ENCODE measurements around the gene EDN2.

EDN2 gene

DNA sequence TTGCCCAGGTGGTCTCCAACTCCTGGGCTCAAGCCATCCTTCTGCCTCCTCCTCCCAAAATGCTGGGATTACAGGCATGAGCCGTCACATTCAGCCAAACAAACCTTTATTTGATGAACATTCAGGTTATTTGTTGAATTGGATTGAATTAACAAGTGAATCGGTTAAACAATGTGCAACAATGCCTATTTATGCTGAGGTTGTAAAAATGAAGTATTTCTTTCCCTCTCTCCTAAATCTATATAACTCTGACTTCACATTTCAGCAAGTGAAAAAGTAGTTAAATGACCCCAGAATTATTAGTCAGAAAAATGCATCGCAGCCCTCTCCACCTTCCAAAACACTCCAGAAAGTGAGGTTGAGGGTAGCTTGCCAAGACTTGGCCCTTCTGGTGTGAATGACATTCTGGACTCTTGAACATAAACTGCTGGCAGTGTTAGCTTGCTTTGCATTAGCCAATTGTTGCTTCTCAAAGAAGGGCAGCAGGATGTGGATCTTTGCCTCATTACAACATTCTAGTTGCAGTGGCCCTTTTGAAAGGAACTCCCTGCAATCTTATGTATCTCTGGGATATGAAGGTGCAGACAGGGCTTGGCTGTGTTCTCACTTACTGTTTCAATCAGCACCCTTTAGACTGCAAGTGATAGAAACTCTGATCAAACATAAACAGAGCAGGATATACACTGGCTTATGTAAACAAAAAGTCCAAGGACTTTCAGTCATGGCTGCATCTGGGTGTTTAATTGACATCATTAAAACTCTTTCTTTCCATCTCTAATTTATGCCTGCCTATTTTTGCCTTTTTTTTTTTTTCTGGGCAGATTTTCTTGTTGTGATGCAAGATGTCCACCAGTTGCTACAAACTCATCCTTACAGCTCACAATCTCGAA is 22.4 kb downstream of the EDN2 start:
- DNase-seq: no peak

DNA sequence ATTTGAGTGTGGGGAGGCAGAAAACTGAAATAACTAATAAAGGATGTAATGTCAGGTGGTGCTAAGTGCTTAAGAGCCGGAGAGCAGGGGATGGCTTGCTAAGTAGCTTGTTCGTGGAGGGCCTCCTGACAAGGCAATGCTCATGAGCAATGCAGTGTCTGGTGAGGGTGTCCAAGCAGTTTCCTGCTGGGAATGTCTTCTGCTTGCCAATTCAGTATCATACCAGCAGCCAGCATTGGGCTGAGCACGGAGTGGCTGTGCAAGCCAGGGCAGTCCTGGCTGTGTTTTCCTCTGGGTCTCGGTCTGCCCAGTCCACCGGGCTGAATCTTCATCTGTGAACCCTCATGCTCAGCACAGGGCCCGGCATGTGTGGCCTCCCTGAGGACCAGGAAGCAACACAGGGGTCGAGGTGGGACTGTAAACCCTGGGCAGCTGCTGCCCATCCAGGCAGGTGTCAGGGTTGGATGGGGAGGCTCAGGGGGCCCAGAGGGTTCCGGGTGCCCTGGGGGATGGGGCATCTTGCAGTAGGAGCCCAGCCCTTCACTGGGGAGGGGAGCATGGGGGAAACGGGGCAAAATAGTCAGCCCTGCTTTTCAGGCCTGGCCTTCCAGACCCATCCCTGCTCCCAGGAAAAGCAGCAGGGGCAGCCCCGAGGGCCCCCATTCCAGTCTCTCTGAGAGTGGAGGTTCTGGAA is 27.5 kb downstream of the EDN2 start:
- no peak for DNase-seq

DNA sequence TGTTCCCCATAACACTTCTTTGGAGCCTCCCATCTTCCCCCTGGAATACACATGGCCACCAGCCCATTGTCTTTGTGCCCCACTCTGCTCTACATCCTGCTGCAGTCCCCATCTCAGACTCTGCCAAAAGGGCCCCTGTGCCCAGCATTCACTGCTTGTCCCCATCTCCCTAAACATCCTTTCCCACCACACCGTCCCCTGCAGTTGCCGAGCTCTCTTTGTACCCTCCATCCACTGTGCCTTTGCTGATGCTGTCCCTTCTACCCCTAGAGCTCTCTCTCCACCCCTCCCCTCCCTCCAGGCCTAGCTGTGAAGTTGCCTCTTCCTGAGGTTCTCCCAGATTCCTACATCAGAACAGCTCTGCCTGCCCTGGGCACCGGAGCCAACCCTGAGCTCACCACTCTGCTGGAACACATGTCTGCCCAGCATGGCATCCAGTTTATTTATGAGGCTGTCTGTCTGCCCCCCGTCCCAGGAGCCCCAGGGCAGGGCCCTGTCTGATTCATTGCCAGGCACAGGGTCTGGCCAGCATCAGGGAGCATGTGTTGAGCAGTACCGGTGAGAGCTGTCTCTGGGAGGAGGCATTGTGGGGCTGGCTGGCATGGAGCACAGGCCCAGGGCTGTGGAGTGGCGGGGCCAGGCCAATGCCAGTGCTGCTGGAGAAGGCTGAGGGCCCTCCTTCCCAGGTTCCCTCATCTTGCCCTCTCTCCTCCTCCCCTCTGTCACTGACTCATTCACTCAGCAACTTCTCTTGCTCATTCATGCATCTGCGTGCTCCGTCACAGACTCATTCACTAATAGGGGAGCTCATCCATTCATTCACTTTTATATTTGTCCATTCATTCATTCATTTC is 28.8 kb downstream of the EDN2 start:
- DNase-seq: no peak

DNA sequence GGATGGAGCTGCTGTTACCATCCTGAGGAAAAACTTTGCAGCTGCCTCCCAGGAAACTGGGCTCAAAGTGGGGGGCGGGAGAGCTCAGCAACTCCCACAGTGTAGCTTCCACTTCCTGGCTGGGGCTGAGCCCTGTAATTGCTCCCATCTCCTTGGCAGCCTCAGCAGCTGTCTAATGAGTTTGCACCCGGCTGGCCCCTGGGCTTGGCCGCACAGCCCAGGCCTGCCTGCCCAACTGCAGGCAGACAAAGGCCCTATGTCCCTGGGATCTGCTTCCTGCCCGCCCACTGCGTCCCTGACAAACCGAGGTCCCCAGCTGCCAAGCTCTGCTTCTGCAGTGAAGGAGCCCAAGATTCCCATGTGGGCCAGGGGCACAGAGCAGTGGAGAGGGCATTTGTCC is 30.1 kb downstream of the EDN2 start:
- DNase-seq: no peak

DNA sequence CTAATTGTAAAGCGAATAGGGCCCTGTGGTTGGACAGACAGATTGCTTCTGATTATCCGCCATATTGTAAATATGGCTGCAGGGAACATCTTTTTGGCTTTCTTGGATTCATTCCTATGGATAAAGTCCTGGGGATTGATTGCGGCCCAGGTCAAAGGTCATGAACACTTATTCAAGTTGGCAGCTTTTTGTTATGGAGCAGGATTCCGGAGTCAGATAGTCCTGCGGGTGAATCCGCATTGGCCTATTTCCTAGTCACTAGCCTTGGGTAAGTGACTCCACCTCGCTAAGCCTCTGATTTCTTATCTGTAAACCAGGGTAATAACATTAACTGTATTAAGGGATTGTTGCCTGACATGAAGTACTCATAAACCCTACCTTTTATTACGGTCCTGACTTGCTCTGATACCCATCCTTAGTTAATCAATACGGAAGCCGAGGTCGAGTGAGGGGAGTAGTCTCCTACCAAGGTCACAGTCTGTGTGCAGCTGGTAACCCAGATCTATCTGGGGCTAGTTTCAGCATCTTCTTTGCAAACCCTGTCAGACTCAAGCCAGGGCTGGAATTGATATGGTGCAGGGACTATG is 31.7 kb downstream of the EDN2 start:
- no peak for DNase-seq

DNA sequence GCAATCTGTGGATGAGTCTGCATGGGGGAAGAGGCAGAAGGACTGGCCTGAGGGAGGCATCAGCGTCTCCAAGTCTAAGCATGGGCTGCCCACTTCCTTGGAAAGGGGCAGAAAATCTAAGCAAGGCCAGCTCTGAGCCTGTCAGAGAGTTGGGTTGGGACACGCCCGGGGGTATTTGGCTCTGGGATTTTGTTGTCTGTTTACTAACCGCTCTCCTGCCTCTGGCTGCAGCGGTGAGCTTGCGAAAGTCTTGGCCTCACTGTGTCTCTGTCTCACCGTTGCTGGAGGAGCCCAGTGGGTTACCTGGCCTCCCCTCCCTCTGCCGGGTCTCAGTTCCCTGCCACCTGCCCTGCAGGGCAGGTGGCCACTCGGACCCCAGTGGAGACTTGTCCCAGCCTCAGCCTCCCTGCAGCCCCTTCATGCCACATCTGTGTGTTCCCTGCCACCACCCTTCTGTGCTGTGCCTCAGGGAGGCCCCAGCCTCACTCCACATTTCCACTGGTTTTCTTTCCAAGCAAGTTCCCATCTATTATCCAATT is 33.7 kb downstream of the EDN2 start:
- DNase-seq: no peak

DNA sequence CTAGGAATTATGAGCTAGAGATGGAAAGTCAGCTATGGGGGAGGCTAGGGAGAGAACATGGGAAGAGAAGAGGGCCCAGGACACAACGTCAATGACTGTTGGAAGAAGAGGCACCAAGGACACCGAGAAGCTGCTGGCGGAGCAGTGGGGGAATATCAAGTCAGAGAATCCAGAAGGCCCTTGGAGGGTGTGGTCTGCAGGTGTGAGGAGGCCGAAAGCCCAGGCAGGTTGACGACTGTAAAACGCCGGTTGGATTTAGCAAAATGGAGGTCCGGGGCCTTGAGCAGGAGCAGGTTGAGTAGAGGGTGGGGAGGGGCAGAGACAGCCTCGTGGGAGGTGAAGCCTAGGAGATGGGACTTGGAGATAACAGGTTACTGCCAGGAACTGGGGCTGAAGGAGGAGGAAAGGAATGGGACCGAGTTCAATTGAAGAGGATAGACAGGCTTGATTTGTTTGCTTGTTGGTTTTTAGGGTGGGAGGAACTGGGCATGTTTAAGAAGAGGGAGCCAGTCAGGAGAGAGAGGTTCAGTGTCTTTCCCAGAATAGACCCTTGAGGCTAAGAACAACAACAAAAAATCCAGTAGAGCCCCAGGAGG is 35.1 kb downstream of the EDN2 start:
- no peak for DNase-seq

DNA sequence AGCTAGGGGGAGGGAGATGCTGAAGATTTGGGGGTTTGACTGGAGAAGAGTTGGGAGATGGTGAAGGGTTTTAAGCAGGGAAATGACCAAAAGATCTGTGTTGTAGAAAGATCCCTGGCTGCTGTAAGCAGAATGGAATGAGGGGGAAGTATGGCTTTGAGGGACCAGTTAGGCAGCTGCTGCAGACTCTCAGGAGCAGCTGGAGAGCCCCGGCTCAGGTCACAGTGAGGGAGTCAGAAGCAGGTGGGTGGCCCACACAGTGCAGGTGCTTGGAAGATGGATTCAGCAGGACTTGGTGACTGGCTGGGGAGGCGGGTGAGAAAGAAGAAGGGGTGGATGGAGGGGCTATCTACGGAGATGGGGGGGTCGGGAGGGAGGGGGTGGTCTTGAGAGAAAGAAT is 35.7 kb downstream of the EDN2 start:
- DNase-seq: no peak

DNA sequence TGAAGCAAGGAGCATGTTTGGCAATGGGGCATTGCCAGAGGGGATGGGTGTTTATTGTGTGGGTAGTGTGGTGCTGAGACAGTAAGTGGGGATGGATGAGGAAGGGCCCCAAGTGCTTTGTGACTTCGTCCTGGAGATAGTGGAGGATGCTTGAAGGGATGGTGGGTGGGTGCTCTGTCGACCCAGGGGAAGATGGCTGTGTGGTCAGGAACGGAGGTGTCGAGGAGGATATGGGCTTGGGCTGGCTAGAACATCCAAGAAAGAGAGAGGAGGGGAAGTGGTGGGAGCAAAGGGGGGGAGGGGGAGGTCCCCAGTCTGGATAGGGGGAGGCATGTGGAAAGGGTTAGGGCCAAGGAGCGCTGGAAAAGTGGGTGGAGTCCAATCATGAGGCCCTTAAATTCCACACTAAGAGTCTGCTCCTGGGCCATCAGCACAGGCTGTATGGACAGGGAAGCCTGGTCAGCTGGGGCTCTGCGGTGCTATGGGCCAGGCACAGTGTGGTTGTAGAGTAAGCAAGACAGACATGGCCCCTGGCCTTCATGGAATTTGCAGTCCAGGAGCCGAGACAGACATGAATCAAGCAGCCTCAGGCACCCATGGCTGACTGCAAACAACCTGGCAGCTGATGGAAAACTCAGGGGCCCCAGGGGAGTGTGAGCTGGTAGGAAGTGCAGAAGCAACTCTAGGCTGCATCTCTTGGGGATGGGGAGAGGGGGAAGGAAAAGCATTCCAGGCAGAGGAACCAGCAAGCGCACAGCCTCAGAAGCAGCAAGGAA is 36.3 kb downstream of the EDN2 start:
- no peak for DNase-seq

DNA sequence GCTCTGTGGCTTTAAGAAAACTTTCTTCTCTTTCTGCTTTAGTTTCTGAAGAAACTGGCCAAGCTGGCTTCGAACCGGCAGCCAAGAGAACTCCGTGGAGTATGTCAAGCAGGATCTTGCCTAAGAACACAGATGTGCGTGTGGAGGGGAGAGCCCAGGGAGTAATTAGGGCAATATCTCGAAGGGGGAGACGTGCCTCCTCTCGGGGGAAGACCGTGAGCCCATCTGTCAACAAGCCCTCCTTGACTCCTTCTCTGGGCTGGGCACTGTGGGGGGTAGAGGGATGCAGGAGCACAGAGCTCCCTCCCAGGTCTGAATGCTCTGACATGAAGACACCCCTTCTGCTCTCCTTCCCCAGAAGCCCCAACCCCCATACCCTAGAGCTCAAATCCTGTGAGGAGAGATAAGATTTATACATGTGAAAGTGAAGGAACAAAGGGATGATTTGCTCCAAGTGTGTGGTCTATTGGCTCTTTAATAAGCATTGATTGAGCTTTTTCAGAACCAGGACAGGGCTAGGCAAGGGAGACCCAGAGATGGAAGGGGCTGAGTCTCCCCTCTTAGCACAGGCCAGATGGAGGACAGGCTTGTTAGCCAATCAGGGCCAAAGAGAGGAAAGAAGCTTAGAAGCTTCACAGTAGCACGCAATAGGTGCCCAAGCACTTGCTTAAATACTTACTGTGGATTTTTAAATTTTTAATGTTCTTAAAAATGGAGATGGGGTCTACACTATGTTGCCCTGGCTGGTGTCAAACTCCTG is 37.5 kb downstream of the EDN2 start:
- DNase-seq: no peak

DNA sequence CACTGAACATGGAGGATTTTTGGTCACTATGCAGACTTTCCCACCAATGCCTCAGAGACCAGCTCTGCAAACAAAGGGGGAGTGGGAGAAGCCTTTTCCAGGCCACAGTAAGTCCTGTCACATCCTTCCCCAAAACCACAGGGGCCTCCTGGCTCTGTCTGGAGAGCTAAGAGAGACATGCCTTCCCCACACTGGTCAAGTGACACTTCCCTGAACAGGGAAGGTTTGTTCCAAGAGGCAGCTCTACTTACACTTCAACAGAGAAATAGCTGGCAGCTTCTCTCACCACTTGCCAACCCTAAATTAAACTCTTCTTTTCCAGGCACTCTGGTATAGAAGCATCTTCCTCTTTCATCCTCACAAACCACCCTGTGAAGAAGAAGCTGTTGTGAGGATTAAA is 39.7 kb downstream of the EDN2 start:
- no peak for DNase-seq

DNA sequence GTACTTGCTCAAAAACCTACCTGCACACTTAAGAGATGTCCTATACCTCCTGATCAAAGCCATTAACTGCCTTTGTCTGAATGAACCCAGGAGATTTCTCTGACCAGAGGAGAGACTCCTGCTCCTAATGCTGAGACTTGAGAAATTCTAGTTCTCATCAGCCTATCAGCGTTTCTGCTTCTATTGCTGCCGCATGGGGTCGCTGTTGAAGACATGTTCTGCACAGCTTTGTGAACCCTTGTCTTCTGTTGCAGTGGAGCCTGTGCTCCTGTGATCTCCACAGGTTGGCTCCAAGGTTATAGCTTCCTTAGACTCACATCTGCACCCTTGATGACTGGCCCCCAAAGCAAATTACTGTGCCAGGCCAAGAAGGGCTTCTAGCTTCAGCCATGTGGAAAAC is 40.2 kb downstream of the EDN2 start:
- DNase-seq: peak; percentile 6

DNA sequence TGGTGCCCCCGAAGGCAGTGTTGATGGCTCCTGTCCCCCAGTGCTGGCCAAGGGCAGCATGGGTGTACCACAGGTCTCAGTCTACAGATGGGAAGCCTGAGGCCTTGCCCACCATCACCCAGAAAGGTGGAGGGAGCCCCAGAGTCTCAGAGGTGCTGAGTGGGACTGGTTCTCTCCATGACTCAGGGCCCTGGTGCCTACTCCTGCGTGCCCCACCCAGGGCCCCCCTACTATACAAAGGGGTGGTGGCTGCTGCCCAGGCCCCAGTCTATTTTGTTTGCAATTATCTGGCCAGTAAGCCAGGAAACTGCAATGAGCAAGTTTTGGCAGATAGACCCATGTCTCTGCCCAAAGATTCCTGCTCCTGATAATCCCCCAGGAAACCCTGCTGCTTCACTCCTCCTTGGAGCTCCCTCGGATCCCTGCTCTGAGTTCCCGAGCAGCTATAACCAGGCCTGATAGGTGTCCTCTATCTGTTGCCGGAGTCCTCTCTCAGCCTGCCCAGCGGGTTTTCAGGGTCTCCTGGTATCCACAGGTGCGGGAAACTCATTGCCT is 41.7 kb downstream of the EDN2 start:
- DNase-seq: no peak

DNA sequence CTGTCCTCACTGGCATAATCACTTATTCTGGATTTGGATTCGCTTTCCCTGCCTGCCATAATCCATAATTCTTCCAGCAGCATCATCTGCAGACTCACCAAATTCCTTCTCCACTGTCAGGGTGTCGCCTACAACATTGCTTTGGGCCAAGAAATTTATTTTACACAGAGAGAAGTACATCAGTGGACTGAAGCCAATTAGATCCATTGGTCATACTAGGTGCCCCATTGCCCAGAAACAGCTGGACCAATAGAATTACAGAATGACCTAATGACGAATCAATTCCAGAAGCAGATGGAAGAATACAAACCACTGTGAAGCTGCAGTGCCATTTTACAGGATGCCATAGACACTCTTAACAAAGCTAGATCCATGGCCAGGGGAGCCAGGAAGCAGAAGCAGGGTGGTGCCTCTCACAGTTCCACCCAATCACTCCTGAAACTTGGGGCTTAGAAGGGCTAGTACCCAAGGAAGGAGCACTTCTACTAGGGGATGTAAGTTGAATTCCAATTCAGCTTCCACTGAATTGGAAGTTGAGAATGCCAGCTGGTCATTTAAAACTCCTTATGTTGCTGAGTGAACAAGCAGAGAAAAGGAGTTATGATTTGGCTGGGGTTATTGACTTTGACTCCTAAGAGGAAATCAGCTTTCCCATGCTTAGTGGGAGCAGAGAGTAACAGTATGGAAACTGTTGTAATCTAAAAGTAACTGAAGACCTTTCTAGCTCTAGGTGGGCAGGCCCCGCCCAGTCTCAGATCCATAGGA is 44.0 kb downstream of the EDN2 start:
- DNase-seq: no peak

DNA sequence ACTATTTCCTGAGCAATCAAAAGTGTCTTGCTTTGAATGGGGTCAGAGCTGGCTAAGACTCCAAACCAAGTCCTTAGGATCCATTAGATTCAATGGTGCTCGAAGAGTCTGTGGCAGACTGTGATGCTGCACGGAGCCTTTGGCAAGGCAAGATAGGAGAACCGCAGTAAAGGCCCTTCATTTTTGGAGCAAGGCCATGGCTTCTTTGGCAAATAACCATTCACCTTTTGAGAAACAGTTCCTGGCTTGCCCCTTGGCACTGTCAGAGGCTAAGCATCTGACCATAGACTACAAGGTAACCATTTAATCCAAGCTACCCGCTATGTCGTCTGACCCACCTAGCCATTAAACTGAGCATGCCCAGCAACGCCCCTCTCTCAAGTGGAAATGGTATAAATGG is 45.2 kb downstream of the EDN2 start:
- DNase-seq: no peak

DNA sequence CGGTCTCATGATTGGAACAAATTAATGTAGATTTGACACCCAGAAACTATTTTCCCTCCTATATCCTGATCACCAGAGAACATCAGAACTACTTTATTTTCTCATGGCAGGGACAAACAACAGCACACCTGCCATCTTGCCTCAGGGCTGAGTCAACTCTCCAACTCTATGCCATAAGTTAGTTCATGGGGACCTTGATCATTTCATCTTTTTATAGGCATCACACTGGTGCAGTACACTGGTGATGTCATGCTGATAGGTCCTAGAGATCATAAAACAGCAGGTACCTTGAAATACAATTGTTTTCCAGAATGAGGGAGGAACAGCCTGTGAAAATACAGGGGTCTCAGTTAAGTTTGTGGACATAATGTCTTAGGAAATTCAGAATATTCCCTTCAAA is 45.8 kb downstream of the EDN2 start:
- no peak for DNase-seq

DNA sequence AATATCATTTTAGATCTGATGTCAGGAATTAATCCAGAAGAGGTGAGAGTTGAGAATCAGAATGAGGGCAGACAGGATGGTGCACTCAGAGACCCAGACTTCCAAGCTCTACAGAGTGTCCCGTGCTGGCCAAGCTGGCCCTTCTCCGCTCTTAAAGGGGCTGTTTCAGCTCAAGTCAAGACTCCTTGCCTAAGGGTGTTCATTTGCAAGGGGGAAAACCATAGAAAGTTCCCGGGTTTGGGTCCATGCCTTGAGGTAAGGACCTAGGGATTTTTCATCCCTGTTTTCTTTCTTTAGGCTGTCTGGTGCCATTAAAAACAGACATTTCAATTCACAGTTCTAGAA is 47.5 kb downstream of the EDN2 start:
- DNase-seq: no peak

DNA sequence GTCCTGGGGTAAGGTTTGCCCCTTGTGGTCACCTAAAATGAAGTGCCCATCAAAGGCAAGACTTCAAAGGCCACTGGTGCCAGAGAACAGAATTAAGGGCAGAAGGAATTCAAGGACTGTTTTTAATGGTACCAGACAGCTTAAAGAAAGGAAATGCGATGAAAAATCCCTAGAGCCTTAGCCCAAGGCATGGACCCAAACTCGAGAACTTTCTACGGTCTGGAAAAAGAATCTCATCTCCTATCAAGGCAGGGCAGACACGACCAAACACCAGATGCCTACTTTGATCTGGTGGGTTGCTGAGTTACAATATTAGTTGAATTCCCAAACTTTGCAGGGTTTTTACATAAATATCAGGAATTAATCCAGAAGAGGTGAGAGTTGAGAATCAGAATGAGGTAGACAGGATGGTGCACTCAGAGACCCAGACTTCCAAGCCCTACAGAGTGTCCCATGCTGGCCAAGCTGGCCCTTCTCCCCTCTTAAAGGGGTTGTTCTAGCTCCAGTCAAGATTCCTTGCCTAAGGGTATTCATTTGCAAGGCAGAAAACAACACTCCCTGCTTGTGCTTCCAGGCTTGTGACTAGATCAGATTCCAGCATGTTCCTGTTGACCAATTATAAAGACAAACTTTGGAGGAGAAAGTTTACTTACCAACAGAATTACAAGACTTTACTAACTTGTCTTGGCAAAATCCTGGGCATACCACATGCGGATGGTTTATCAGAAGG is 48.0 kb downstream of the EDN2 start:
- no peak for DNase-seq

DNA sequence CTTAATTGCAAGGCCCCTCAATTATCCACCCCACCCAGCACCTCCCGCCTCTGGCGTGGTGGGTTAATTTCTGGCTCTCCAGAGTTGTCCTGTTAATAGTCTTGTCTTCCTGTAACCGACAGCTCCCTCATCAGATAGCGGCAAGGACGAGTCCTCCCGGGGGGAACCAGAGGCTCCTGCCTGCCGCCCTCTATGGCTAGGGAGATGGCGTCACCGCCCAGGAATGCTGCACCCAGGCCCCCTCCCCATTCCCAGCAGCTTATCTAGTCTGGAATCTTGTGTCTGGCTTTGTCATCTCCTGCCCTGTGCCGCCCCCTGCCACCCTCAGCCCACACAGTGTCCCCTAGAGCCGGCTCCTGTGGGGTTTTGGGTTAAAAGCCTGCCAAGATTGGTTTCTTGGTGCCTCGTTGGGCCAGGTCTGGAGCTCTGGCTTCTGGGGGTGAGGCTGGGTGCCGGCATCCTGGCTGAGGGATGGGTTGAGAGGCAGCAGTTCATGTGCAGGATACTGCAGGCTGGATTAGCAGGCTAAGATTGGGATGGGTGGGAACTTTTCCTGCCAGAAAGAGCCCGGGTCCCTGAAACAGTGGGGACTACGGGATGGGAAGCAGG is 48.8 kb downstream of the EDN2 start:
- DNase-seq: no peak

Measured in OCI-M1 (cell line).